Jurkat, Clone E6-1 (cell line): ENCODE results near the gene EYA4.

ENCODE experiments used
- DNase-seq: peaks from one replicate; pipeline ENCODE4 v3.0.0-alpha.2; 2011; ENCODE audit warnings: low read depth, low spot score
- H3K4me3 ChIP-seq: 2 replicates; pipeline ENCODE4 v1.5.1; 2011; ENCODE audit warnings: mild to moderate bottlenecking, low read length, control low read depth, moderate library complexity

Gene EYA4

GRCh38 chr6:133240511-133241085 is 559 bp upstream of the EYA4 start:
- DNase-seq: no peak
- no peak overlapping the region for H3K4me3 ChIP-seq

GRCh38 chr6:133241901-133242636 is 912 bp downstream of the EYA4 start:
- DNase-seq: no peak
- H3K4me3 ChIP-seq: no peak overlapping the region

GRCh38 chr6:133242637-133243585 is 1.8 kb downstream of the EYA4 start:
- no peak overlapping the region for H3K4me3 ChIP-seq
- no peak for DNase-seq

GRCh38 chr6:133243723-133244305 is 2.7 kb downstream of the EYA4 start:
- no peak overlapping the region for H3K4me3 ChIP-seq
- no peak for DNase-seq

GRCh38 chr6:133244519-133244918 is 3.4 kb downstream of the EYA4 start:
- DNase-seq: no peak
- no peak overlapping the region for H3K4me3 ChIP-seq

GRCh38 chr6:133245007-133245406 is 3.9 kb downstream of the EYA4 start:
- no peak for DNase-seq
- H3K4me3 ChIP-seq: no peak overlapping the region

- H3K4me3 ChIP-seq: no peak overlapping the region
- DNase-seq: no peak
These were observed 4.3 kb downstream of the EYA4 start for GRCh38 chr6:133245422-133245903.

- DNase-seq: no peak
- no peak overlapping the region for H3K4me3 ChIP-seq
These were observed 6.4 kb downstream of the EYA4 start for GRCh38 chr6:133247581-133247980.

- H3K4me3 ChIP-seq: no peak overlapping the region
- no peak for DNase-seq
These were observed 7.3 kb downstream of the EYA4 start for GRCh38 chr6:133248241-133249001.

- no peak overlapping the region for H3K4me3 ChIP-seq
- no peak for DNase-seq
These were observed 10.5 kb downstream of the EYA4 start for GRCh38 chr6:133251688-133252087.

- DNase-seq: no peak
- no peak overlapping the region for H3K4me3 ChIP-seq
These were observed 13.5 kb downstream of the EYA4 start for GRCh38 chr6:133254552-133255228.

GRCh38 chr6:133257545-133258105 is 16.5 kb downstream of the EYA4 start:
- DNase-seq: no peak
- no peak overlapping the region for H3K4me3 ChIP-seq

- DNase-seq: no peak
- H3K4me3 ChIP-seq: no peak overlapping the region
These were observed 18.4 kb downstream of the EYA4 start for GRCh38 chr6:133259561-133259960.

- DNase-seq: no peak
- no peak overlapping the region for H3K4me3 ChIP-seq
These were observed 21.6 kb downstream of the EYA4 start for GRCh38 chr6:133262804-133263203.

GRCh38 chr6:133265066-133265465 is 23.9 kb downstream of the EYA4 start:
- no peak for DNase-seq
- H3K4me3 ChIP-seq: no peak overlapping the region

- H3K4me3 ChIP-seq: no peak overlapping the region
- no peak for DNase-seq
These were observed 25.0 kb downstream of the EYA4 start for GRCh38 chr6:133266186-133266585.

GRCh38 chr6:133268621-133269020 is 27.5 kb downstream of the EYA4 start:
- no peak for DNase-seq
- no peak overlapping the region for H3K4me3 ChIP-seq

- no peak for DNase-seq
- H3K4me3 ChIP-seq: no peak overlapping the region
These were observed 33.7 kb downstream of the EYA4 start for GRCh38 chr6:133274813-133275212.
